Heart right ventricle (tissue), 16 donors: Measurements from ENCODE around the gene COL13A1. TPM values are rescaled to one million over a fixed set of nuclear protein-coding genes. Genes with fewer than 3 reads are reported as not detected.

Experiments
- ATAC-seq, 8 donors: fragments of 200-7000 bp; cut with Tn5 transposase; one replicate each; pipeline ENCODE4 v1.9.1; 2020; ENCODE audit warnings: mild to moderate bottlenecking in 8 of 8, moderate library complexity in 8 of 8, moderate number of reproducible peaks in 1 of 8
- DNase-seq, 2 donors: peaks; one replicate each; pipeline ENCODE4 v3.0.0-alpha.2; 2020
- H3K27ac ChIP-seq, 10 donors: fragments of 200-600 bp; sonication (generic) in 2 of 10; one replicate each; pipeline versions ENCODE4 v1.5.0 to v1.8.0; 2020 to 2022; ENCODE audit warnings: mild to moderate bottlenecking in 3 of 10
- H3K27me3 ChIP-seq, 7 donors: fragments of 200-600 bp; one replicate each; pipeline ENCODE4 v1.8.0; 2021 to 2022; ENCODE audit warnings: mild to moderate bottlenecking in 2 of 7
- H3K36me3 ChIP-seq, 9 donors: fragments of 200-600 bp; sonication (generic) in 1 of 9; one replicate each; pipeline versions ENCODE4 v1.5.0 to v1.8.0; 2020 to 2022; ENCODE audit warnings: mild to moderate bottlenecking in 2 of 9
- H3K4me1 ChIP-seq, 9 donors: fragments of 200-600 bp; sonication (generic) in 1 of 9; one replicate each; pipeline versions ENCODE4 v1.5.0 to v1.8.0; 2020 to 2022; ENCODE audit warnings: mild to moderate bottlenecking in 4 of 9
- H3K4me3 ChIP-seq, 10 donors: fragments of 200-600 bp; sonication (generic) in 2 of 10; one replicate each; pipeline versions ENCODE4 v1.5.0 to v1.8.0; 2020 to 2022; ENCODE audit warnings: mild to moderate bottlenecking in 7 of 10, moderate library complexity in 2 of 10
- H3K9me3 ChIP-seq, 11 donors: fragments of 200-600 bp in 10 of 11; sonication (generic) in 2 of 11; one replicate each; pipeline versions ENCODE4 v1.5.0 to v1.8.0; 2013 to 2022; ENCODE audit warnings: mild to moderate bottlenecking in 2 of 11, control low read depth in 1 of 11, moderate library complexity in 1 of 11
- CTCF ChIP-seq, 9 donors: fragments of 200-600 bp; sonication (generic) in 2 of 9; IDR thresholded peaks; one replicate each; pipeline versions ENCODE4 v1.5.0 to v1.8.0; 2021 to 2022; ENCODE audit warnings: antibody characterized with exemption in 9 of 9, mild to moderate bottlenecking in 5 of 9, moderate library complexity in 1 of 9
- WGBS, 2 donors: extraction: QIAGEN DNeasy Blood & Tissue Kit; methylation state at CpG; one replicate each; pipeline ENCODE4 v1.1.7; 2013; ENCODE audit warnings: inconsistent platforms in 1 of 2; 5-methylcytosine and 5-hydroxymethylcytosine counted together
- intact Hi-C, 10 donors: fragments of 100-400 bp; cut with DNase I; formaldehyde crosslinking; loops; one replicate each; pipeline versions ENCODE4 v1.11.1 to v1.14.2; 2022
- polyA plus RNA-seq, 2 donors: library from polyadenylated mRNA; stranded (reverse); fragments of 200-250 nt; gene quantifications; one replicate each; pipeline ENCODE4 v1.2.3, GENCODE V29; 2013
- total RNA-seq, 10 donors: library from RNA; stranded (reverse); fragmentation: NEBNext Ultra II Directional in 3 of 10; extraction: Animal tissue kit (Norgen Biotek cat#: 25700) in 3 of 10; gene quantifications; one replicate each; pipeline versions ENCODE4 v1.2.1 to v1.2.4, GENCODE V29; 2021 to 2023
- donor health status: Arrhythmogenic right ventricular cardiomyopathy.
- donor health status: ischemic (EF 13 %, LVEDD 7.1; RV severe dilation, severe dysfunction).
- donor health status: healthy with polysubstance abuse.
- donor health status: DM: no; HTN: yes; CAD: no.
- donor health status: DM: no; HTN: no; CAD: no.
- donor health status: ischemic (EF 25% LVEDD 6.9; RV normal size, moderate dysfunction).
- donor health status: ischemic (EF 25% LVEDD 5.7; RV mildly dilated, moderate dysfunction).
- donor health status: healthy.
- donor health status: DM: yes; HTN: yes; CAD: no.
- donor health status: Ischemic cardiomyopathy.
- donor health status: ischemic (EF 35%, LVEDD 5.7; RV mildly dilated, moderate dysfunction).
- donor health status: nonischemic (EF 11% LVEDD 7.7; RV severe dilation, severe dysfunction).
- donor health status: DM: yes; HTN: yes; CAD: no.
- donor health status: PGD.
- donor health status: ischemic (EF 29% LVEDD 5.4; RV normal size, mild dysfunction).
- donor health status: nonischemic (EF 23%, LVEDD 6.1; RV moderate dilation, normal function).

Gene COL13A1
- total and polyA plus RNA-seq, 12 donors: 0.70 to 6.8 (median 2.7) TPM

GRCh38 chr10:69866688-69867461, 65.2 kb downstream of the COL13A1 start:
- peak overlapping the region in 8 of 10 donors; percentile 23 to 70 (median 54) for H3K27ac ChIP-seq
- H3K36me3 ChIP-seq: no peaks in the 10 kb centered on the region
- intact Hi-C loops: no loop called here

GRCh38 chr10:69867699-69868558, 66.2 kb downstream of the COL13A1 start:
- TF ChIP-seq CTCF (IDR thresholded peaks at IDR 0.05): no peak
- intact Hi-C loops: no loop called here
- Histone ChIP-seq H3K27ac (no peak overlapping the region), H3K27me3 (peaks cover 0 to 4% (median 0%) of the 10 kb centered on the region in 7 donors), H3K4me3 (no peak overlapping the region), H3K9me3 (no peaks in the 10 kb centered on the region), H3K4me1 (peaks cover 0 to 19% (median 13%) of the 10 kb centered on the region in 9 donors), H3K36me3 (no peaks in the 10 kb centered on the region)
- 88 to 90% methylated on average over 13 of the region's 13 CpGs for WGBS, 2 donors
- ATAC-seq (no peak), DNase-seq (no peak)

More at GRCh38 chr10:69866688-69867461, 65.2 kb downstream of the COL13A1 start:
- DNase-seq: peak; percentile 24 to 34
- Histone ChIP-seq H3K4me3 (peak overlapping the region in 8 of 10 donors; percentile 1 to 43 (median 32)), H3K4me1 (peaks cover under 1 to 20% (median 13%) of the 10 kb centered on the region in 9 donors), H3K27me3 (no peaks in the 10 kb centered on the region), H3K9me3 (no peaks in the 10 kb centered on the region)
- WGBS, 2 donors: 29 to 38% methylated on average over 28 of the region's 28 CpGs
- no peak for TF ChIP-seq CTCF (IDR thresholded peaks at IDR 0.05)
- ATAC-seq: peak; percentile 40 to 85 (median 78)

- intact Hi-C loops: no loop called here
- WGBS, 2 donors: 77 to 85% methylated on average over 2 of the region's 2 CpGs
- no peak for DNase-seq
Measured at GRCh38 chr10:69868821-69869220, 67.1 kb downstream of the COL13A1 start.

More at GRCh38 chr10:69868821-69869220, 67.1 kb downstream of the COL13A1 start:
- Histone ChIP-seq H3K27ac (no peak overlapping the region), H3K4me3 (no peak overlapping the region), H3K36me3 (no peaks in the 10 kb centered on the region), H3K27me3 (peaks cover 0 to 4% (median 0%) of the 10 kb centered on the region in 7 donors), H3K4me1 (peaks cover 0 to 19% (median 13%) of the 10 kb centered on the region in 9 donors), H3K9me3 (no peaks in the 10 kb centered on the region)
- no peak for ATAC-seq
- no peak for TF ChIP-seq CTCF (IDR thresholded peaks at IDR 0.05)
